ENCODE results near the gene RPS6KC1. TPM values are rescaled to one million over a fixed set of nuclear protein-coding genes. Genes with fewer than 3 reads are reported as not detected.

RPS6KC1 gene
- total RNA-seq, 1 experiment from 2014 or later: 16.9 TPM

GRCh38 chr1:213180833-213181232 lies 129.8 kb downstream of the RPS6KC1 start:
- Histone ChIP-seq H2BK12ac (ENCODE audit: insufficient read length, low read depth, low read length) (no peak overlapping the region), H3K56ac (ENCODE audit: insufficient read length, low read depth, low read length) (no peak overlapping the region), H3K79me2 (ENCODE audit: insufficient read depth, low read length) (no peaks in the 10 kb centered on the region), H3K4me2 (ENCODE audit: insufficient read depth, insufficient read length, low read length) (no peak overlapping the region), H2BK15ac (ENCODE audit: low read depth, low read length) (no peak overlapping the region), H3K4me1 (ENCODE audit: insufficient read depth, low read length) (no peaks in the 10 kb centered on the region), H2AFZ (ENCODE audit: low read length) (no peak overlapping the region), H2BK5ac (ENCODE audit: insufficient read length, low read length) (no peak overlapping the region), H3K4ac (ENCODE audit: low read depth, low read length) (no peak overlapping the region), H4K20me1 (ENCODE audit: control insufficient read depth, insufficient read depth, insufficient read length) (no peaks in the 10 kb centered on the region), H3K9me3 (ENCODE audit: control insufficient read depth, low read depth, low read length) (no peaks in the 10 kb centered on the region), H4K8ac (replicated peaks; ENCODE audit: insufficient read length, low read depth, low read length) (no peak overlapping the region), H4K5ac (ENCODE audit: insufficient read length, low read depth, low read length) (no peak overlapping the region), H2BK20ac (ENCODE audit: low read depth, low read length, poor library complexity, severe bottlenecking) (no peak overlapping the region), H3T11ph (ENCODE audit: low read length) (no peak overlapping the region), H3K9ac (ENCODE audit: extremely low read depth, insufficient read length, low read length) (no peak overlapping the region), H2AK5ac (ENCODE audit: insufficient read length, low read length) (no peak overlapping the region), H2BK120ac (ENCODE audit: low read depth, low read length, poor library complexity, severe bottlenecking) (no peak overlapping the region), H4K91ac (ENCODE audit: insufficient read length, low read depth, low read length) (no peak overlapping the region), H3K79me1 (ENCODE audit: insufficient read depth, low read depth, low read length, poor library complexity, severe bottlenecking) (no peaks in the 10 kb centered on the region), H3K23ac (ENCODE audit: insufficient read length, low read depth, low read length) (no peak overlapping the region), H3K27me3 (ENCODE audit: insufficient read depth, low read length) (no peaks in the 10 kb centered on the region), H3K18ac (ENCODE audit: insufficient read length, low read depth, low read length) (no peak overlapping the region), H3K14ac (ENCODE audit: insufficient read depth, low read length) (no peak overlapping the region), H3K23me2 (ENCODE audit: insufficient read length, low read depth, low read length, poor library complexity, severe bottlenecking) (no peaks in the 10 kb centered on the region), H3K27ac (ENCODE audit: insufficient read length, low read depth, low read length) (no peak overlapping the region)
- no peak for DNase-seq
- Mint-ChIP-seq H3K4me1 (peaks cover 4 to 6% of the 10 kb centered on the region in 2 experiments), H3K36me3 (ENCODE audit: insufficient read depth in 1 of 3, low read depth in 3 of 3) (peaks cover 3 to 12% (median 5%) of the 10 kb centered on the region in 3 experiments), H3K9me3 (peaks cover 3 to 5% of the 10 kb centered on the region in 2 experiments), H3K27ac (no peak overlapping the region), H3K4me3 (no peak overlapping the region), H3K27me3 (ENCODE audit: low read depth) (no peaks in the 10 kb centered on the region)
- no CpG with 5 or more reads among the region's 1 CpG for WGBS (ENCODE audit: extremely low coverage, insufficient read length, low lambda C conversion rate)
- TF ChIP-seq CTCF (conservative IDR thresholded peaks at IDR 0.05): no peak

All from H9 (cell line).